Choroid plexus epithelial cell (primary cell): ENCODE measurements around the gene TBC1D1.
A peak's percentile ranks its signal among the peaks of the same experiment; 100 is the strongest.

Experiments
- DNase-seq: peaks from one replicate; pipeline ENCODE4 v3.0.0-alpha.2; 2010; ENCODE audit warnings: low read depth
- H3K4me3 ChIP-seq: 2 replicates; pipeline ENCODE4 v1.5.1; 2011; ENCODE audit warnings: low read depth, mild to moderate bottlenecking, control low read depth, low read length, moderate library complexity
- TF ChIP-seq, protein P1 (sequence below): conservative IDR thresholded peaks from 2 replicates; pipeline ENCODE4 v1.5.1; 2011; ENCODE audit warnings: low read depth, mild to moderate bottlenecking, control low read depth, inconsistent platforms, low read length, moderate library complexity

The TBC1D1 gene

DNA sequence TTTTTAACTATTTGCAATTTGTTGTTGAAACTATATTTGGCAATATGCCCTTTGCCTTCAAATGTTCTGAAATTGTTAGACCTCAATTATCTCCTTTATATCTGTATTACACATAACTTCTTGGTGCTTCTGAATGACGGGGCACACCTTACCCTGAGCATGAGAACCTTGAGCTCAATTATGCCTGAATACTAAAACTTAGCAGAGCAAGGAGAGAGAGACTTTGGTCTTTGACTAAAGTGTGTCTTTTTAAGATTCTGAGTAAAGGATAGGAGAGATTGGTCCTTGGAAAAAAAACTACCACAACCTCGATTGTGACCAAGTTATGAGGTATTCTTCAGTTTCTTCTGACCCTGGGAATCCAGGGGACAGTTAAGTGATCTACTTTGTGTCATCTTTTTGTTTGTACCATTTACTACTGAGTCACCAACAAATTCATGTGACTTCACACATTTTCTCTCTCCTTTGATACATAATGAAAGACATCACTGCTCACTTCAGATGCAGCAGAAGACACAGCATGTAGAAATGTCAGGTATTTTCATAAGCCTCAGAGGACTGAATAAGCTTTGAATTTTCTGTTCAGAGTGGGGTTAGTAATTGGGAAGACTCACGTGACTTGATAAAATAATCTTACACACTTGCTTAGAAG is 120.8 kb downstream of the TBC1D1 start:
- no peak for DNase-seq
- TF ChIP-seq, protein P1, sequence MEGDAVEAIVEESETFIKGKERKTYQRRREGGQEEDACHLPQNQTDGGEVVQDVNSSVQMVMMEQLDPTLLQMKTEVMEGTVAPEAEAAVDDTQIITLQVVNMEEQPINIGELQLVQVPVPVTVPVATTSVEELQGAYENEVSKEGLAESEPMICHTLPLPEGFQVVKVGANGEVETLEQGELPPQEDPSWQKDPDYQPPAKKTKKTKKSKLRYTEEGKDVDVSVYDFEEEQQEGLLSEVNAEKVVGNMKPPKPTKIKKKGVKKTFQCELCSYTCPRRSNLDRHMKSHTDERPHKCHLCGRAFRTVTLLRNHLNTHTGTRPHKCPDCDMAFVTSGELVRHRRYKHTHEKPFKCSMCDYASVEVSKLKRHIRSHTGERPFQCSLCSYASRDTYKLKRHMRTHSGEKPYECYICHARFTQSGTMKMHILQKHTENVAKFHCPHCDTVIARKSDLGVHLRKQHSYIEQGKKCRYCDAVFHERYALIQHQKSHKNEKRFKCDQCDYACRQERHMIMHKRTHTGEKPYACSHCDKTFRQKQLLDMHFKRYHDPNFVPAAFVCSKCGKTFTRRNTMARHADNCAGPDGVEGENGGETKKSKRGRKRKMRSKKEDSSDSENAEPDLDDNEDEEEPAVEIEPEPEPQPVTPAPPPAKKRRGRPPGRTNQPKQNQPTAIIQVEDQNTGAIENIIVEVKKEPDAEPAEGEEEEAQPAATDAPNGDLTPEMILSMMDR = no peak

DNA sequence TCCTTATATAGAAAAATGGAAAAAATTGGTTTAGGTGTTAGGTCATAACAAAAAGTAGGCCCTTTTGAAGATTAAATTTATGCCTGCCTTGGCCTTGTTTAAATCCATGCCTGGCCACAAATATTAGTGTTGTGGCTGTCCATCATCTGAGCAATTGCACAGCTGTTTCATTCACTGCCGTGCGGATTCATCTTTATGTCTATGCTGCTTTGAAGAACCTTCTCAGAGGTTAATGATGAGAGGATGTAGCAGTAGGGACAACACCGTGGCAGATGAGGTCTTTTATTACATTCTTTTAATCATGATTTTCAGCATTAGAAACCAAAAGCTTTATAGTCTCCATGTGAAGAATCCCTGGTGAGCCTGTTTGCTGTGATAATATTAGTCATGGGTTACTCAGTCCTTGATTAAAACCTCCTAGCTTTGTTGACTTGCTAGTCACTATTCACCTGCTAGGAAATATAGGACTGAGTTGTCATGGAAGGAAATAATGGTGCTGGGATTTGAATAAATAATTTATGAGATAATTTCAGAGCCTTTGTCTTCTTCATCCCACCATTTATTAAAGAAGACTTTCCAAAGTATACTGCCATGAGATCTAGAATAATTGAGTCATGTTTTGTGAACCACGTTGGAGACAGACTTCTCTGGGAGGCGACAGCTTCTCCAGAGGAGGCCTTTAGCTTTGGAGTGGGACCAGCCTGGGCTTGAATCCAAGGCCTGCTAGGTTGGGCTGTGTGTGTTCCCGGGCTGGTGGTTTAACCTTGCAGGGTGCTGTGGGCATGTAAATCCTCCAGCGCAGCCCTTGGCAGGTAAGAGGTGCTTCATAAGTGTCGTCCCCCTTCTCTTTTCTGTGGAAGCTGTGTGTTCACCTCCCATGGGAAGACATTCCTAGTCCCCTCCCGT is 122.8 kb downstream of the TBC1D1 start:
- no peak overlapping the region for H3K4me3 ChIP-seq
- DNase-seq = peak; percentile 54
- TF ChIP-seq, protein P1 = no peak

More for the DNA sequence above, 120.8 kb downstream of the TBC1D1 start:
- no peak overlapping the region for H3K4me3 ChIP-seq

GRCh38 chr4:38014421-38014852 is 123.6 kb downstream of the TBC1D1 start:
- DNase-seq = no peak
- H3K4me3 ChIP-seq = no peak overlapping the region
- TF ChIP-seq, protein P1 = no peak

GRCh38 chr4:38015886-38016515 is 125.1 kb downstream of the TBC1D1 start:
- TF ChIP-seq, protein P1 = no peak
- no peak for DNase-seq
- no peak overlapping the region for H3K4me3 ChIP-seq

DNA sequence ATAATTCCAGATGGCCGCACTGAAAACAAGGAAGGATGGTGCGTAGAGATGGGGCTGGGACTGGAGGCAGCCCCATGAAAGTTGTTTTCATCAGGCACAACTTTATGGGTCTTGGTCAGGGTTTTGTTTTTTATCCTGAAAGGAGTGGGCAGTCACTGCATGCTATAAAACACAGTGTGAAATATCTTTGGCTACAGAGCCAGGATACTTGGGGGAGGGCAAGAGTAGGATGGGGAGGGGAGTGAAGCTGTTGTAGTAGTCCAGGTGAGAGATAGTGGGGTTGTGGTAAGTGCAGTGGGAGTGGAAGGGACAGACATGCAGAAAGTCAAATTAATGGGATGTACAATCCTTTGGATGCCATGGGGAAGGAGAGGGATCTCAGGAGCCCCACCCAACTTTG is 125.8 kb downstream of the TBC1D1 start:
- DNase-seq = no peak
- TF ChIP-seq, protein P1 = no peak
- H3K4me3 ChIP-seq = no peak overlapping the region

GRCh38 chr4:38017609-38018008 is 126.7 kb downstream of the TBC1D1 start:
- no peak overlapping the region for H3K4me3 ChIP-seq
- TF ChIP-seq, protein P1 = no peak
- DNase-seq = no peak
